ENCODE data around the gene RGSL1. TPM values are rescaled to one million over a fixed set of nuclear protein-coding genes. Genes with fewer than 3 reads are reported as not detected.

The RGSL1 gene
- total and polyA plus RNA-seq, 4 donors: 0.07 to 0.50 (median 0.31) TPM; not detected in 1

GRCh38 chr1:182495002-182495401 is 45.1 kb downstream of the RGSL1 start:
- no peak for DNase-seq (ENCODE audit: low spot score)
- Histone ChIP-seq H3K27ac (ENCODE audit: low read depth in 1 of 2, low read length in 2 of 2) (no peak overlapping the region), H3K36me3 (ENCODE audit: control insufficient read depth in 4 of 4, insufficient read depth in 3 of 4, low read depth in 1 of 4, low read length in 3 of 4) (no peaks in the 10 kb centered on the region), H3K9ac (ENCODE audit: low read depth in 1 of 2, low read length in 2 of 2) (no peak overlapping the region), H3K4me3 (ENCODE audit: low read depth in 1 of 3, low read length in 3 of 3) (no peak overlapping the region), H3K9me3 (ENCODE audit: control insufficient read depth in 4 of 4, low read length in 3 of 4) (no peaks in the 10 kb centered on the region), H3K27me3 (ENCODE audit: control insufficient read depth in 4 of 4, insufficient read depth in 4 of 4, low read length in 3 of 4) (no peaks in the 10 kb centered on the region), H3K4me1 (ENCODE audit: control insufficient read depth in 4 of 4, insufficient read depth in 4 of 4, low read length in 3 of 4) (no peaks in the 10 kb centered on the region)
- no peak for TF ChIP-seq RXRA (IDR thresholded peaks at IDR 0.05)
- TF ChIP-seq YY1 (IDR thresholded peaks at IDR 0.05): no peak
- no peak for TF ChIP-seq GABPA (IDR thresholded peaks at IDR 0.05 in 1 of 2, conservative IDR thresholded peaks at IDR 0.05 in 1 of 2)
- no peak for TF ChIP-seq MAX (IDR thresholded peaks at IDR 0.05)
- no peak for TF ChIP-seq TAF1 (conservative IDR thresholded peaks at IDR 0.05)
- TF ChIP-seq HNF4A (conservative IDR thresholded peaks at IDR 0.05): no peak
- no peak for TF ChIP-seq NR2F2 (IDR thresholded peaks at IDR 0.05)
- TF ChIP-seq RAD21 (IDR thresholded peaks at IDR 0.05): no peak
- TF ChIP-seq FOXA1 (IDR thresholded peaks at IDR 0.05): no peak
- TF ChIP-seq SP1 (IDR thresholded peaks at IDR 0.05): no peak
- TF ChIP-seq FOXA2 (IDR thresholded peaks at IDR 0.05): no peak
- TF ChIP-seq CTCF (IDR thresholded peaks at IDR 0.05; ENCODE audit: low read depth, low read length, missing input control): no peak

- Histone ChIP-seq H3K4me3 (ENCODE audit: low read depth in 1 of 3, low read length in 3 of 3) (no peak overlapping the region), H3K27me3 (ENCODE audit: control insufficient read depth in 4 of 4, insufficient read depth in 4 of 4, low read length in 3 of 4) (no peaks in the 10 kb centered on the region), H3K36me3 (ENCODE audit: control insufficient read depth in 4 of 4, insufficient read depth in 3 of 4, low read depth in 1 of 4, low read length in 3 of 4) (no peaks in the 10 kb centered on the region), H3K27ac (ENCODE audit: low read depth in 1 of 2, low read length in 2 of 2) (no peak overlapping the region), H3K4me1 (ENCODE audit: control insufficient read depth in 4 of 4, insufficient read depth in 4 of 4, low read length in 3 of 4) (no peaks in the 10 kb centered on the region), H3K9me3 (ENCODE audit: control insufficient read depth in 4 of 4, low read length in 3 of 4) (no peaks in the 10 kb centered on the region), H3K9ac (ENCODE audit: low read depth in 1 of 2, low read length in 2 of 2) (no peak overlapping the region)
- no peak for TF ChIP-seq EGR1 (IDR thresholded peaks at IDR 0.05; ENCODE audit: low read depth in 2 of 2)
- TF ChIP-seq ATF3 (IDR thresholded peaks at IDR 0.05): no peak
- no peak for TF ChIP-seq RXRA (IDR thresholded peaks at IDR 0.05)
- TF ChIP-seq YY1 (IDR thresholded peaks at IDR 0.05): no peak
- no peak for TF ChIP-seq REST (IDR thresholded peaks at IDR 0.05)
- no peak for TF ChIP-seq HNF4A (conservative IDR thresholded peaks at IDR 0.05)
- no peak for TF ChIP-seq SP1 (IDR thresholded peaks at IDR 0.05)
- no peak for TF ChIP-seq ZBTB33 (IDR thresholded peaks at IDR 0.05)
- TF ChIP-seq NR2F2 (IDR thresholded peaks at IDR 0.05): no peak
- TF ChIP-seq RAD21 (IDR thresholded peaks at IDR 0.05): no peak
- TF ChIP-seq TAF1 (conservative IDR thresholded peaks at IDR 0.05): no peak
- no peak for TF ChIP-seq HNF4G (IDR thresholded peaks at IDR 0.05)
- DNase-seq (ENCODE audit: low spot score): no peak
Observed at GRCh38 chr1:182495693-182496092, 45.7 kb downstream of the RGSL1 start.
